ENCODE data around the gene TAF1B. TPM values are rescaled to one million over a fixed set of nuclear protein-coding genes. Genes with fewer than 3 reads are reported as not detected.
A peak's percentile ranks its signal among the peaks of the same experiment; 100 is the strongest.

The TAF1B gene
- total RNA-seq, 1 donor from 2014 or later = 6.3 TPM

GRCh38 chr2:9949239-9949991 is 106.1 kb downstream of the TAF1B start:
- intact Hi-C loops (cut with DNase I) = no loop called here
- ATAC-seq (no peak), DNase-seq (ENCODE audit: missing footprints) (no peak)

DNA sequence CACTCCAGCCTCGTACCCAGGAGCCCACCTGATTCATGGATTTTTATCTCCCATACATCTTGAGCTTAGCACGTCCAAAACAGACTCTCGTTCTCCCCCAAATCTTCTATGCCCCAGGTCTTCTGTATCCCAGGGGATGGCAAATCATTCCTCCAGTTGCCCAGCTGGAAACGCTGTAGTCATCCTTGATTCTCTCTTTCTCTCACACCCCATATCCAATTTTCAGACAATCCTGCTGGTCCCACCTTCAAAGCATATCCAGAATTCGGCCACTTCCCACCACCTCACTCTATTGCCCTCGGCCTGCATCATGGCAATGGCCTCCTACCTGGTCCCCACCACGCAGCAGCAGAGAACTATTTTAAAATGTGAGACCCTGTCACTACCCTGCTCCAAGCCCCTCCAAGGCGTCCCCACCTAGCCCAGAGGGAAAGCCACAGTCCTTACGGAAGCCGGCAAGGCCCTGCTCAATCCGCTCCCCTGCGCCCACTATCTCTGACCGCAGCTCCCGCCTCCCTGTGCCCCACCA is 106.8 kb downstream of the TAF1B start:
- DNase-seq (ENCODE audit: missing footprints) = no peak
- ATAC-seq = no peak
- intact Hi-C loops (cut with DNase I) = loop anchor here (5.0 kb wide), 1 partner anchor 108 kb away; the partner anchor contains the start of gene TAF1B

DNA sequence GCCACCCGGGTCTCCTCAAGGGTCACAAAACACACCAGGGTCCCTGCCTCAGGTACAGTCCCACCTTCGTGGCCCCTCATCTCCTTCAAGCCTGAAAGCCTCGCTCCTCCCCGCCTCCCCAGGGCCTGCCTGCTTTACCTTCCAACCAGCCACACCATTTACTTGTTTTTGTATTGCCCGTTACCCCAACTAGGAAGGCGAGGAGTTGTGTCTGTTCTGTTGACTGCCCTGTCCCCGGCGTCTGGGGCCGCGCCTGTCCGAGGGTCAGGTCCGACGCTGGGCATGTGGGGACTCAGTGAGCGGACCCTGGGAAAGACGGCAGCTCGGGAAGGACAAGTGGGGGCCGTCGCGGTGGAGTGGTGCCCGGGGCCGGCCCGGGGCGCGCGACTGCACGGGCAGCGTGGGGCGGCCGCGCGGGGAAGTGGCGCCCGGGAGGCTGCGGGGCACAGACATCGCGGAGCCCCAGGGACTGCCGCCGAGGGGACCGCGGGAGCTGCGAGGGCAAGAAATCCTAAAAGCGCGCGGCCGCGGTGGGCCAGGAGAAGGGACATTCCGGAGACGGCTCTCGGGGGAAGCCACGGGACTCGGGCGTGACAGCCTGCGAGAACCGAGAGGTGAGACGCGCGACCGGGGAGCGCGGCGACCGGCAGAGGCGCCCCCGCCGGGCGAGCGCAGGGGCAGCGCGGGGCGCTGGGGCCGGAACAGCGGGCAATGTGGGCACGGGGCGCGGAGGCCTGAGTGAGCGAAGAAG is 107.4 kb downstream of the TAF1B start:
- intact Hi-C loops (cut with DNase I) = loop anchor here (5.0 kb wide), 1 partner anchor 108 kb away; the partner anchor contains the start of gene TAF1B
- DNase-seq (ENCODE audit: missing footprints) (peak; percentile 81), ATAC-seq (peak; percentile 6)

DNA sequence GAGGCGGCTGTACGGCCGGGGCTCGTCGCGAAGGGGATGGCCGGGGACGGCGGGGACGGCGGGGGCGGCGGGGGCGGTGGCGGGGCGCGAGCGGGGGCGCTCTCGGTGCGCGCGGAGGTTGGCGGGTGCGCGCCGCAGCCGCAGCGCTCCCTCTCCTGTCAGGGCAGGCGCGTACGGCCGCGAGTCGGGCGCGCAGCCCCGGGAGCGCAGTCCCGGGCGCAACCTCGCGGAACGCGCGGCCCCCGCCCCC is 107.9 kb downstream of the TAF1B start:
- DNase-seq (ENCODE audit: missing footprints) (no peak), ATAC-seq (no peak)
- intact Hi-C loops (cut with DNase I) = loop anchor here (5.0 kb wide), 1 partner anchor 109 kb away; the partner anchor contains the start of gene TAF1B

- intact Hi-C loops (cut with DNase I) = loop anchor here (5.0 kb wide), 1 partner anchor 109 kb away; the partner anchor contains the start of gene TAF1B
- DNase-seq (ENCODE audit: missing footprints) = peak; percentile 96
- ATAC-seq = peak; percentile 98
Observed at GRCh38 chr2:9951522-9952285, 108.4 kb downstream of the TAF1B start, which contains the start of gene GRHL1. Gene GRHL1, plus strand, starts transcription at chr2:9951693. Its CDS starts 141 bp downstream, at chr2:9951834.

- DNase-seq (ENCODE audit: missing footprints) (no peak), ATAC-seq (no peak)
- intact Hi-C loops (cut with DNase I) = loop anchor here (5.0 kb wide), 1 partner anchor 110 kb away; the partner anchor contains the start of gene TAF1B
Observed at GRCh38 chr2:9952286-9952737, 109.0 kb downstream of the TAF1B start.

GRCh38 chr2:9952856-9953503 is 109.7 kb downstream of the TAF1B start:
- DNase-seq (ENCODE audit: missing footprints) = no peak
- no peak for ATAC-seq
- intact Hi-C loops (cut with DNase I) = loop anchor here (5.0 kb wide), 1 partner anchor 111 kb away; the partner anchor contains the start of gene TAF1B

DNA sequence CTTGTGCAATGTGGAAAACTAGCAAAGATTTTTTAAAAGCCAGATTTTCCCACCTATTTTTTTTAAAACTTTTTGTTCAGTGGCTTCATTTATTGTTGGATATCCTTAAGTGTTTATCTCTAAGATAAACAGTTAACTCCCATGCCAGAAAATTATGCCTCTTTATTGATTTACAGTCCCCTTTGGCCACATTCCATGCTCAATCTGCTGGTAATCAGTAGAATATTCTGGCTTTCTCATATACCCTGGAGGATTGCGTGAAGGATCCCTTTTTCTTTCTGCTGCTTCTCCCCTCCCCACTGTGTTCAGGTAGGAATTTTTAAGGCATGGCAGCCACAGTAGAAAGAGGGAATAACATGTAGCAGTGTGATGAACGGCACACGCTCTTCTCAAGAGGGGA is 110.9 kb downstream of the TAF1B start:
- intact Hi-C loops (cut with DNase I) = loop anchor here (5.0 kb wide), 1 partner anchor 112 kb away; the partner anchor contains the start of gene TAF1B
- DNase-seq (ENCODE audit: missing footprints) = no peak
- ATAC-seq = no peak

GRCh38 chr2:9958057-9958456 is 114.8 kb downstream of the TAF1B start:
- intact Hi-C loops (cut with DNase I) = no loop called here
- no peak for DNase-seq (ENCODE audit: missing footprints)
- ATAC-seq = no peak

- no peak for ATAC-seq
- intact Hi-C loops (cut with DNase I) = no loop called here
- DNase-seq (ENCODE audit: missing footprints) = no peak
Observed at GRCh38 chr2:9959262-9959661, 116.0 kb downstream of the TAF1B start.

DNA sequence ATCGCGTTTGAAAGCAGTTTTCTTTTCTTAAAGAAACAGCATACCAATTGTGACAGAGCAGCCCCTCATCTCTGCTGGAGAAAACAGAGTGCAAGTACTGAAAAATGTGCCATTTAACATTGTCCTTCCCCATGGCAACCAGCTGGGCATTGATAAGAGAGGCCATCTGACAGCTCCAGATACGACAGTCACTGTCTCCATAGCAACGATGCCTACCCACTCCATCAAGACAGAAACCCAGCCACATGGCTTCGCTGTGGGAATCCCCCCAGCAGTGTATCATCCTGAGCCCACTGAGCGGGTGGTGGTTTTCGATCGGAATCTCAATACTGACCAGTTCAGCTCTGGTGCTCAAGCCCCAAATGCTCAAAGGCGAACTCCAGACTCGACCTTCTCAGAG is 117.7 kb downstream of the TAF1B start:
- intact Hi-C loops (cut with DNase I) = no loop called here
- DNase-seq (ENCODE audit: missing footprints) = no peak
- ATAC-seq = no peak

DNA sequence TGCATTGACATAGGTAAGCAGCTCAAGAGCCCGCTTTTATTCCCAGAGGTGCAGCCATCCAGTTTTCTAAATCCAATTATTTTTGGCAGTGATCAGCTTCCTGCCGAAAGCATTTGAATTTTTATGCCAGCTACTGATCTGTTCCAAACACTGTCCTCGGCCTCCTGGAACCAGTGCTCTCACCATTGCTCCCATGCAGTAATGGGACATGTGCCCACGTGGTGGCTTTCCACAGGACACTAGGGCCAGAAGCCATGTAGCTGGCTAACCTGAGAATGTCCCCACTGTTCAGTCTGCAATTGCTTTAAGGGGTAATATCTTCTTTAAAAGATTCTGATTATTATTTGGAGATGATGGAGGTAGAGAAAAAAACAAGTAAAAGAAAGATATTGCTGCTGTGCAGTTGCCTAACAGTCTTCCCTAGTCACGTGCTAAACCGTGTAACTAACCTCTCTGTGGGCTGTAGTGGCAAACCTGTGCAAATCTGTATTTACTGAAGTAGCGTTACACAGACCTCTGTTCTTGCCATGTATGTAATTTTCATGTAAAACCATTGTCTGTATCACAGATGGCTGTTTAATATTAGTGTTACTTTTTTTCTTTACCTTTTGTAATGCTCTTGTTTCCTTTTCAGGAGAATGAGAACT is 121.2 kb downstream of the TAF1B start:
- no peak for ATAC-seq
- intact Hi-C loops (cut with DNase I) = no loop called here
- DNase-seq (ENCODE audit: missing footprints) = no peak

GRCh38 chr2:9965119-9965822 is 122.0 kb downstream of the TAF1B start:
- DNase-seq (ENCODE audit: missing footprints) (no peak), ATAC-seq (no peak)
- intact Hi-C loops (cut with DNase I) = no loop called here

GRCh38 chr2:9966491-9967022 is 123.3 kb downstream of the TAF1B start:
- no peak for ATAC-seq
- intact Hi-C loops (cut with DNase I) = no loop called here
- DNase-seq (ENCODE audit: missing footprints) = no peak

- DNase-seq (ENCODE audit: missing footprints) (no peak), ATAC-seq (no peak)
- intact Hi-C loops (cut with DNase I) = no loop called here
Observed at GRCh38 chr2:9967053-9967775, 123.9 kb downstream of the TAF1B start.

All from Right ventricle myocardium inferior (tissue), 1 donor.